Activated CD4-positive, alpha-beta T cell treated with anti-CD3 and anti-CD28 coated beads, Interleukin-2, Interleukin-4, amounts not matched to agents 100 ng/mL and 50 ng/mL, durations not matched to agents 16 hours and 8 hours (primary cell): ENCODE data around the gene DIAPH3.
A peak's percentile ranks its signal among the peaks of the same experiment; 100 is the strongest.

Source experiments
- DNase-seq: peaks from one replicate; pipeline ENCODE4 v3.0.0-alpha.2; 2020; ENCODE audit warnings: low spot score

DIAPH3 gene

DNA sequence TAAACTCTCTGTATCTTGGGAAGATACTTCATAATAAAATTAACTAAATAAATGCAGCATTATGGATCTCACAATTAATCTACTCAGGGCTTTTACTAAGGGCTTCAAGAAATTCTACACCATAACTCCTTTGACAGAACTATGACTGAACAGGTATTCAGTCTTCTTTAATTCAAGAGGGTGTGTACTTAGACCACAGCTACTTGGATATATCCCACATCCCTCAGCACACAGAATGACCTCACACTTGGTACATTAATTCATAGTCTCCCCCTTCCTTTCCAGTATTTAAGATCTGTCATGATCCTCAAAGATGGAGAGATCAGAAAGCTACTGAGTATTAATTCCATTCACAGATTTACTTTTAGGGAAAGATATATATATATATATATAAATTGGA, 11.6 kb downstream of the DIAPH3 start:
- no peak for DNase-seq

DNA sequence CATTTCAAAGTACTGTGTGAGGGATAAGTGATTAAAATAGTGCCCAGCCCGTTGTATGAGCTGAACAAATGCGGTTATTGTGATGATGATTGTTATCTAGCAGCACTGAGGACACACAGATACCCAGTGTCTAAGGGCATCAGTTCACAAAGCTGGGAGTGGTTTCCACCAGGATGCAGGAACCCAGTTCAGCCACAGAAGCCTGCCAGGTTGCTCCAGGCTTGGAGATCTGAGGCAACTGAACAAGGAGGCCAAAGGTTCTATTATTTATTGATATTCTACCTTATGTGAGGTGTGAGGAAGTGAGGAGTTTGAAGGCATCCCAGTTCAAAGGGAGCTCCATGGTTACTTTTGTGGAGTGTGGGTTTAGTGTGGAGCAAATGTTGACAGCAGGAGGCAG, 13.2 kb downstream of the DIAPH3 start:
- DNase-seq, result no peak

DNA sequence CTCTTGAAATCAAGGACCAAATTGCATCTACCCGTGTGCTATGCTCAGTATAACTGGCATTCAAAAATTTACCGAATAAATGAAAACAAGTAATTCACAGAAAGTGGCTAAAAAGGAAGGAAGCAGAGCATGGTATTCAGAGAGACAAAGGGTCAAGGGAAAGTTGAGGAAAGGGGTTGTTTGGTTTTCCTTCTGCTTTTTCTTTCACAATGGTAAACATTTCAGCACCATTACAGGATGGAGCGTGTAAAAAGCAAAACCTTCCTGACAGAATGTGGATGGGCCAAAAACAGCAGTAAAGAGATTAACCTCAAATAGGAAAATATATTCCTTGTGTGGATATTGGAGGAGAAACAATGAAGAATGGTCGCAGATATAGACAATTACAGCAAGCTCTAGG, 14.8 kb downstream of the DIAPH3 start:
- DNase-seq, result no peak

DNA sequence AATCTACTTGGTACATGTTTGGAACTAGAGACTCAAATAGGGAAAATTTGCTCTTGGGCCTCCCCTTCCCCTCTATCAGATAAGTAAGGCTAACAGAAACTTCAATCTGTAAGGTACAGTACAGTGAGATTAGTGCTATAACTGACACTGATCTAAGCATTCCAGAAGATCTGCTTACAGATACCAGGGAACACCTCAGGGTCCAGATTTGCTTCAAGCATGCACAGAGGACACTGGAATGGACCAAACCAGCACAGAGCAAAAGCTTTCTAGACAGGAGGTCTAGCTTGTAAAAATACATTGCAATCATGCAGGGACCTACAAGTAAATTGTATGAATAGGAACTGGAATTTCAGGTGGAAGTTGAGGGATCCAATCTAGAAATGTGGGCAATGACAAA, 16.4 kb downstream of the DIAPH3 start:
- DNase-seq, result no peak

DNA sequence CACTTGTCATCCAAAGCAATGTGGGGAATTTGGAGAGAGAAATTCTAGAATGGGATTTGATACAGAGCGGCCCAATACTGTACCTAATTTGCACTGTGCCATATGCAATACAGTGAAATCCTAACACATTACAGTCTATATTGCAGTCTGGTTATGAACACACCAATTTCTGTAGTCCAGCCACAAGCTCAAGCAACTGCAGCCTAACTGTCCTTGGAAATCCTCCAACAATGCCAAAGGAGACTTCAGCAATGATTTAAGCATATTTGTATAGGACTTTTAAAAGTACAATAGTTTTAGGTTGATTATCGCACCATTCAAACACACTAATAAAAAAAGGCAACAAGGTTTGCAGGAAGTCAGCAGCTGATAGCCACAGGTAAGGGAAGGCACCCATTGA, 17.3 kb downstream of the DIAPH3 start:
- DNase-seq, result no peak

DNA sequence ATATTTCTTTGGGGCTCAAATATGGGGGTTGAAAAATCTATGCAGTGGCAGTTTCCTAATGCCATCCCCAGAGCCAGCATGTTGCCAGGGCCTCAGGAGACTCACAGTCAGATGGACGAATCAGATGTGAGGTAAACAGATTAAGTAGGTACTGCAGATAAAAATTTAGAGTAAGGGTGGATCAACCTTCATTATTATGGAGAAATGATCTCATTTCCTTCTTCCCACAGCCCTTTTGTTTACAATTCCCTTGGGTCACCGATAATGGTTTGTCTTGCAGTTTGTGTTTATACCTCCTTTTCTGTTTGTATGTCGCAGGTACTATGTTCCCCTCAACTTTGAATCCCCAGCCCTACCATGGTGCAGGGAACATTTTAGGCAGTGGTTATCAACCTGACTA, 20.0 kb downstream of the DIAPH3 start:
- no peak for DNase-seq

DNA sequence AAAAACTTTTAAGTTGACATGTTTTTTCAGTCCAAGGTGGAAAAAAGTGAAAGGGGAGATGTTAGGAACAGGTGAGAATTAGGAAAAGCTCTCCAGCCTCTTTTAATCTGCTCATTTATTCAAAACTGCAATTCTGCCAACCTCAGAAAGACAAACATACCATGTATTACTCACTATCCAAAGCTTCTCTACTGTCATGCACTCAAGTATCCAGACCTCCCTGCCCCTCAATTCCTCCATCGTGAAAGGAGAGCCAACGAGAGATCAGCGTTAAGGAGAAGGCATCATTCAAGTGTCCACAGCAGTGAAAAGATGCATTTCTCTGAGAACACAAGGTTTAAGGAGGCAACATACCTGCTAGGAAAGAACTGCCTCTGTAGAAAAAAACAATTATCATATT, 24.5 kb downstream of the DIAPH3 start:
- no peak for DNase-seq

DNA sequence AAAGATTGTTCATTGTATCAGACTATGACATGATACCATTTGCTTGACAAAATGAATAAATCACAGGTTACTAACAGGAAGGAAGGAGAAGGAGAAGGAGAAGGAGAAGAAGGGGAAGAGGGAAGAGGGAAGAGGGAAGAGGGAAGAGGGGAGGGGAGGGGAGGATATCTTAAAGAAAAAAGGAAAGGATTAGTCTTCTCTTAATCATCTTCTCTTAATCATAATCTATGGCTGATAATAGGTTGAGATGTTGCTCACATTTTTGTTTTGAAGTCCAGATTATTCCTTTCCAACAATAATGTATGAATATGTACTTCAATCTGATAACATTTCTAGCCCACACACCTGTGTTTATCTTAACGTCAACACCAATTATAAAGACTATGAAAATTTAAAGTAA, 25.1 kb downstream of the DIAPH3 start:
- no peak for DNase-seq

DNA sequence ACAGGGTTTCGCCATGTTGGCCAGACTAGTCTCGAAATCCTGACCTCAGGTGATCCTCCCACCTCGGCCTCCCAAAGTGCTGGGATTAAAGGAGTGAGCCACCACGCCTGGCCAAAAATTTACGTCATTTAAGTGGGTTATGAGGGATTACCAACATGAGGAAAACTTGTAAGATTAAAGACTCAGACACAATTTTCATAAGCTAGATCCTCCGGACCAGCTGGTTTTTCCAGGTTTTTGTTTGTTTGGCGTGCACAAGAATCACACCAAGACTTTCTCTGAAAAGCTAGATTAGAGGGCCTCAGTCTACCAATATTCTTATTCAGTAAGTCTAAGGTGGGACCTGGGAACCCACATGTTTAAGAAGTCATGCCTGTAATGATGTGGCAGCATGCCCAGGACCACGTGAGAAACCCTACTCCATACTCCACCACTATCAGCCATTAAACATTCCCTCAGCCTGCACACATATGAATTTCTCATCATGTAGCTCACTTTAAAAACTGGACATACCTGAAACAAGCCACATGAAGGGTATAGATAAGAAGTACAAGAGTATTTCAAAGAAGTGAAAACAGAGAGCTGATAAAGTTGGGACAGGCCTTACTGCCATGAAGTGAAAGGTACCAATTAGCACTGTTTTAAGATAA, 25.7 kb downstream of the DIAPH3 start:
- DNase-seq, result no peak

DNA sequence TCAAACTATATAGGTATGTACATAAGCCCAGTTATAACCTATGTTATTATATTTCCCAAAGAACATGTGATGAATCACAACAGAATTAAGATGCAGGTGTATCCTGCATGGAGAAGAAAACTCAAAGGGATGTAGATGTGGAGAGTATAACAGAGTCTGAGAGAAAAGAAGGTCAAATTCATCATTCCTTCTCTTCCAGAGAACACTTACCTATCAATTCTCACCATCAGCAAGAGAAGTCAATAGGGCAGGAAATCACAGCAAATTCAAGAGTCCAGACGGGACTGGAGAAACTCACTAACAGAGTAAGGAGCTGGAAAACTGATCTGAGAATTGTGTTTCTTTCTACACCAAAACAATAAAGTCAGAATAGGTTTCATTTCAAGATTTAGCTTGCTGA, 28.4 kb downstream of the DIAPH3 start:
- no peak for DNase-seq

DNA sequence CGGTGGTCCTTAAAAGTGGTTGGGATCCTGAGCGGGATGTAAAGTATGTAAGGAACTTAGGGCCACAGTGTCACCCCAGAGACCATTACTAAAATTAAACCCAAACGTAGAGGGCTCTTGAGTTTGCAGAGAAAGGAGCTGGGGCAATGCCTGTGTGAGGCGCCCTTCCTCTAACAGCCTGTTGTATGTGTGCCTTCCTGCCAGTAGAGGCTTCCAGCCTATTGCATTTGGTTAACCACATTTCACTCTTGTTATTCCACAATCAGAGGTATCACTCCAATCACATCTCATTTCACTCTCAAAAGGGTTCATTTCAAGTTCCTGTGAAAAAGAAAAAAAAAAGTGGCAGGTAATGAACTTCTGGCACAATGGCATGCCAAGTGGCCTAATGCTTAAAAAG, 29.4 kb downstream of the DIAPH3 start:
- peak; percentile 52 for DNase-seq

DNA sequence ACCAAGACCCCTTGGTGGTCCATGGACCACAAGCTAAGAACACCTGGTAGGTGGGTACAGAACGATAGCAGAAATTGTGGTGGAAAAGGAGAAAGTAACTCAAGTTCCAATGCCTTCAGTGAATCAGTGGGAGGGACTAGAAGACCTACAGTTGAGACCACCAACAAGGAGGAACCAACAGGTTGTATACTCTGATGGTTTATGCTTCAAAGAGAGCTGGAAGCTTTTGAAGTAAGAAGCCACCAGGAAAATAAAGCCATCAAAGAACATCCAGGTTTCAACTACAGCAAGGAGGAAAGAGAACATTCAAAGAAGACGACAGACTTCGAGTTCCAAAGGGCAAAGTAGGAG, 42.4 kb downstream of the DIAPH3 start:
- DNase-seq, result no peak

DNA sequence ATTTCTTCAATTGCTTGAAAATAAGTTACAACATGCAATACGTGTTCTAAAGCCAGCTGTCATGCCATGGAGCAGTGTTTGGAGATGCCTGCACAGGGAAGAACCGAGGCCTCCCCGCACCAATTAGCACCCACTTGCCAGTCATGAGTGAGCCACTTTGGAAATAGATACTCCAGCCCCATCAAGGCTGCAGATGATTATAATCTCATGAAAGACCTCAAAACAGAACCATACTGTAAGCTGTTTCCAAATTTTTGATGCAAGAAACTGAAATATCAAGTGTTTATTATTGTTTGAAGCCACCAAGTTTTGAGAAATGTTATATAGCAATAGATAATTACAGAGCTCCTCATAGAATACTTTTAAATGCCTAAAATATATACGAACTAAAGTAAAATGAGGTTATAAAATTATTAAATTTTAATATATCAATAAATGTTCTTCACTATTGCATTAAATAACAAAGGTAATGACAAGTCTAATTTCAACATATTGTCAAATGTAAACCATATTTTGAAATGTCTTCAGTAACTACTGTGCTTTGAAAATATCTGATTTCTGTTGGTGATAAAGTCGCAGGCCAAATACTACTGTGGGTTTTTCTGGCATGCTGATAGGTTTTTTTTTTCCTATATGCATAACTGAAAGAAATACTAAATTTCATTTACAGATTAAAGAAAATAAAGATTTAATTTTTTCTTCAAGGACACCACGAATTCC, 43.0 kb downstream of the DIAPH3 start:
- DNase-seq, result no peak

DNA sequence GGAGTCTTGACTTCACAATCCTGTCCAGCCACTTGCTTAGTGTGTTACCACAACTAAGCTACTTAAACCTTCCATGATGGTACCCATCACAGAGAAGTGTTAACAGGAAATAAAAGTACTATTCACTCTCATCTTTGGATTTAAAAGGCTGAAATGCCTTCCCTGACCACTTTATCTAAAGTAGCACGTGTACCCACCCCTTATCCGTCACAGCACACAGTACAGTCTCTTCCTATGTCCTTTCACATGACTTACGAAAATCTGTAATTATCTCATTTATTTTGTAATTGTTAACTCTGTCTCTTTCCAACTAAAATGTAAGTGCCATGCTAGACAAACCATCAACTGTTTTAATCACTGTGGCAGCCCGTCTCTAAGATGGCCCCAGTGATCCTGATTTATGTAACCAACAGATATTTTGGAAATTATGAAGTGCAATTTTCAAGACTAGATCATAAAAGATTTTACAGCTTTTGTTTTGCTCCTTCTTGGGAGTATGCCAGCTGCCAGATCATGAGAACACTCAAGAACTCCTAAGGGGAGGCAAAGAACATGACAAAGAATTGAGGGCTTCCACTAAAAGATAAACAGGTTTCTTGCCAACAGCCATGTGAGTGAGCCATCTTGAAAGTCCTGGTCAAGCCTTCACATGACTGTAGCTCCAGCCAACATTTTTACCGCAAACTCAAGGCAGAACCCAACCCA, 44.9 kb downstream of the DIAPH3 start:
- DNase-seq, result no peak

DNA sequence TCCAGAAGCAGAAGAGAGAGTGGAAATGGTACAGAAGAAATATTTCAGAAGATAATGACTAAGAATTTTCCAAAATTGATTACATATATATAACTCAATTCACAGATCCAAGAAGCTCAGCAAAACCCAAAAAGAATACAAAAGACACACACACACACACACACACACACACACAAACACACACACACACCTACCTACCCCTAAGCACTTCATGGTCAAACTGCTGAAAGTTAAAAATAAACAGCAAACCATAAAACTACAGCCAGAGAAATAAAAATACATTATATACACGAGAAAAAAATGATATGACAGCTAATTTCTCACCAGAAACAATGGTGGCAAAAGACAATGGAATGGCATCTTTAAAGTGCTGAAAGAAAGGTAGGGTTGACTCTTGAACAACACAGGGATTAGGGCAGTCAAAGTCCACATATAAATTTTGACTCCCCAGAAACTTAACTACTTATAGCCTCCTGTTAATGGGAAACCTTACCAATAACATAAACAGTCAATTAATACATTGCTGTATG, 49.2 kb downstream of the DIAPH3 start:
- no peak for DNase-seq

DNA sequence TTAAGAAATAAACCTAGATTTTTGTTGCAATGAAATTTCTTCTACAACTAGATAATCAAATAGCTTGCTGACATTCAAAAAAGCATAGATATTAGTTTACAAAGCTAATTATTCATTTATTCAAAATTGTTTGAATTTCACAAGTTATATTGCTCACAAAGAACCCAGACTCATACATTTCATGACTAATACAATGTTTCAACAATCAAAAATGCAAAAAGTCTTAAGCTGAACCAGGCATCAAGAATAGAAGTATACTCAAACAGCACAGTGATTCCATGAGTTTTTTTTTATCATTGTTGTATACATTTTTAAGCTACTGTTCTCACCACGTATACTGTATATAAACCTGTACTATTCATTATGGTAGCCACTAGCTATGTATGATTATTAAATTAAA, 51.0 kb downstream of the DIAPH3 start:
- DNase-seq, result no peak

DNA sequence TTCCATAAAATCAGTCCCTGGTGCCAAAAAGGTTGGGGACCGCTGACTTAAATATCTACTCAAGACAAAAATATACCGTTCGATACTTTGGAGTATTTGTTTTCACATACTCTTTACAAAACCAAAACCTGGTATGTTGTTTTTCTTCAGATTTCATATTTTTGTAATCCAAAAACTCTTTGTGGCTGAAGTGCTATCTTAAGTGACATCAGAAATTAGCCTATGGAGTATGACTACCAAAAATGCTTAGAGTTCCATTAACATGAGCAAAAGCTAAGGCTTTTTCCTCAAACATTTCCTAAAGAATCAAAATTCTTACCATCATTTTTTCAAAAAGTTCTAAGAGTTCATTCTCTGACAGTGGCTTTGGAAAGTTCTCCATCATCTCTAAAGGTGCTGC, 52.0 kb downstream of the DIAPH3 start:
- DNase-seq, result no peak

DNA sequence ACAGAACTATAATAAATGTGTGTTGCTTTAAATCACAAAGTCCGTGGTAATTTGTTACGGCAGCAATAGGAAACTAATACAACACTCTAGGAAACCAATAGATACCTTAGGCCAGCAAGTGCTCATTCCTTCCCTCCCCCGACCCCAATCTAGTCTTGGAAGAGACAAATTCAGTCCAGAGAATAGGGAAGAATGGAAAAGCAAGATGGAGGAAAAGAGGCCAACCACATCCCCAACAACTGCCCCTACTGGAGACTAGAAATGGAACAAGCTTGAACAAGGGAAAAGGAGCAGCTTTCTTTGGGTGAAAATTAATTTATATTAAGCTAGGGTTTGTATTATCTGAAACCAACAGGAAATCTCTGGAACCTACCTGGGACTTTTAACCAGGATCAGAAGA, 54.4 kb downstream of the DIAPH3 start:
- no peak for DNase-seq

DNA sequence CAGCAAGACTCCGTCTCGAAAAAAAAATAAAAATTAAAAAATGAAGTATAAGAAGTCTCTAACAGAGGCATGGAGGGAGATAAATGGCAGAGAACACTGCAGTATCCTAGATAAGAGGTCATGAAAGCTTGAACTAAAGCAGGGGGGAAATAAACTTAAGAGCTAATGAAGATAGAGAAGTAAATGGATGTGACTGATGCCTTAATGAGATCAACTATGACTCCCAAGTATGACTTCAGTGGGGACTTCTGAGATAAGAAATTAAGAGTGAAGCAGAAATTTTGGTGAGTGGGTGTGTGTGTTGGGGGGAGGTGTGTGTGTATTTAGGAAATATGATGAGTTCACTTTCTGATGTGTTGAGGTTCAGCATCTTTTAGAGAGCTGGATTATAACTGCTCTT, 55.1 kb downstream of the DIAPH3 start:
- no peak for DNase-seq

DNA sequence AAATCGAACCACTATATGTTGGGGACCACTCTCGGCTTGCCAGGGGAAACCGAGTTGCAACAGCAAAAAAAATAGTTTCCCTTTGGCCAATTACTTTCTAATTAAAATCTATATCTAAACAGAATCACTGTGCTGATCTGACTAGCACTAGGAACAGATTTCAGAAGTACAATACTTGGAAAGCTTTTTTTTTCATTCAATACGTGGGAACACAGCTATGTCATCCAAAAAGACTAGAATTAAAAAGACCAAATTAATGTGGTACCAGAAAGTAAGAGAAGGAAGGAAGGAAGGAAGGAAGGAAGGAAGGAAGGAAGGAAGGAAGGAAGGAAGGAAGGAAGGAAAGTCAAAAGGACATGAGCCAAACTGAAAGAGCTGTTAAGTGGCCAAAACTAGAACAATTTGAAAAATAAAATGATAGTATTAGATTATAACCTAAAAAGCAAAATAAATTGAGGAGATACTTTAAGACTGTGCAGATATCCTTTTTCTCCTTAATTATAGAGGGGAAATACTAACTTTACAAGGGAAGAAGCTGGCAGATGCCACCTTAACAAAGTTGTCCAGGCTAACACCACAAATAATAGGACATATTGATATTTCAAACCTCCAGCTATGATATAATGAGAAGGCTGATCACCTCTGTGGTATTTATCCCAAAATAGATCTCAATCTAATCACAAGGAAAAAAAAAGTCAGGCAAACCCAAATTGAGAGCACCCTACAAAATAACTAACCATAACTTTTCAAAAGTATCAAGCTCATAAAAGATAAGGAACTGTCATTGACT, 63.9 kb downstream of the DIAPH3 start:
- DNase-seq, result no peak

DNA sequence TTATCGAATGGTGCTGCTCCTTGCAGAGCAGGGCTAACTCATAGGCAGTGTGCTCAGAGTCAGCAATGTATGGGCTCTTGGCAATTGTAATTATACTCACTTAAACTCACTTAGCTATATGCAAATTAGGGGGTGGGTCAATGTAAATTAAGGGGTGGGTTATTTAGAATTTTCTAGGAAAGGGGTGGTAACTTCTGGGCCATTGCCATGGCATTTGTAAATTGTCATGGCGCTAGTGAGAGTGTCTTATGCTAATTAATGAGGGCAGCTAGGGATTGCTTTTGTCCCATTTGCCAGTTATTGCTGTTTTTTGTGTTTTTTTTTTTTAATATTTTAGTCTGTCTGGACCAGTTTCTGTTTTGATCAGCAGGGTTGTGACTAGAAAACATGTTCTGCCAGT, 68.4 kb downstream of the DIAPH3 start:
- no peak for DNase-seq

DNA sequence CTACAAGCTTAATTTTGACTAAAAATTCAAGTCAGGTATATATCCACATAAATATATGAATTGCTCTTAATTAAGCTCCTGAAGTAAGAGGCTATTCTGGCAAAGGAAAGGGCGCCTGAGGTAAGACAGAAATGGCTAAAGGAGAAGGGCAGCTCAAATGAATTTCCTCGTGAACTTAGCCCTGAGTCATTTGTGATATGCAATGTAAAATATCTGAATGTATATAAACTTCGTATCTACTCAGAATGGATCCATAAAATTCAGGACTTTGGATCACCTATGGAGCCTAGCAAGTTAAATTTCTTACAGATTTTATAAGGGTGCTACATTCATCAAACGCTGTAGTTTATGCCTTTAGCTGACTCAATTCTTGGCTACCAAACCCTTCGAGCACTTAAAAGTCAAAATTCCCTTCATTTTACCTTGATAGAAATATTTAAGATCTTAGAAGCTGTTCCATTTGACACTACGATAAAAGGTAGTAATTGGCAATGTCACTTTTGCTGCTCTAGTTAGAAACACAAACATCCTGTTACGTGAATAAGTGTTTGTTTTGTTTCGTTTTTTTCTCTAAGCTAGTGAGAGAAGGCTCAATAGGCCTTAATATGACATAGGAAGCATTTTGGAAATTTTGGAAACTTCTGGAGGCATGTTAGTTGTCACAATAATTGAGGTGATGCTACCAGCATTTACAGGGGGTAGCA, 69.2 kb downstream of the DIAPH3 start:
- DNase-seq, result no peak
